ENCODE results near the gene FGGY.
"Not testable (repeated sequence)": the region's sequence is repeated elsewhere in the genome, so short reads cannot be mapped to it uniquely, and the experiment has no call there.

FGGY gene

DNA sequence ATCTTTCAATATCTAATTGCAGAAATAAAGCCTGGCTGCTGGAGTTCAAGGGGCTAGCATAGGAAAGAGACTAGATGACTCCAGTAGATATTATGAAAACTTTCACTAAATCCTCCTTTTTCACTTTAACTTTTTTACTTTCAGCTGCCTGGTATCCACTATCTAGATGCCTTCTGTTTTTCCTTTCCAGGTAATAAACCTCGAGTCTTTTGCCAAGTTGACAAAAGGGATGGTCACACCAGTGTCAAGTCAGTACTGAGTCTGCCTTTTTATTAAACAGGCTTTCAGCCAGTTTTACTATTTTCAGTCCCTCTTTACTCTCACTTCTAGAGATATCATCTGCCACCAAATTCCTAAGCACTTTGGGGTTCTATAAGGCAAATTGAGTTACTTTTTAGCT lies 195.6 kb downstream of the FGGY start:
- DNase-seq, result no peak

- DNase-seq, result no peak
These were observed 197.4 kb downstream of the FGGY start for GRCh38 chr1:59494145-59494833.

DNA sequence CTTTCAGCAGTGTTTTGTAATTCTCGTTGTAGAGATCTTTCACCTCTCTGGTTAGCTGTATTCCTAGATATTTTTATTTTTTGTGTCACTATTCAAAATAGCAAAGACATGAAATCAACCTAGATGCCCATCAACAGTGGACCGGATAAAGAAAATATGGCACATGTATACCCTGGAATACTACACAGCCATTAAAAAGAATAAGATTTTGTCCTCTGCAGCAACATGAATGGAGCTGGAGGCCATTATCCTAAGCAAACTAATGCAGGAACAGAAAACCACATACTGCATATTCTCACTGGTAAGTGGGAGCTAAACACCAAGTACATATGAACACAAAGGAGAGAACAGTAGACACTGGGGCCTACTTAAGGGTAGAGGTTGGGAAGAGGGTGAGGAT lies 199.3 kb downstream of the FGGY start:
- not testable (repeated sequence) for DNase-seq

DNA sequence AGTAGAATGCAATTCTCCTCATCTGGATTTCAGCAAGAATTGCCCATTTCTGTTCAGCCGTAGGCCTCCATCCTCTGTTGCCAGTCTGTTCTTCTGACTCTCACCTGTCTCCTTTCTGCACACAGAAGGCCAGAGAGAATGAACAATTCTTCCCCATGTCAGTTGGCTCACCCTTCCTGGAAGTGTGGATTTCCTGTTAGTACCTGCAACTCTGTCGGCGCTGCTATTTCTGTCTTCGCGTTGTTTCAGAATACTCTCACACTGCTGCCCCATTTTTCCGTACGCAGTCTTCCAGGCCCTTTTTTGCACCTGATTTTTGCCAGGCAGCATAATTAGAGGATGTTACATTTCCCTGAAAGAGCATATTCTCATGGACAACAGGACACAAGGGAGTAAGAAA lies 200.7 kb downstream of the FGGY start:
- DNase-seq, result no peak

GRCh38 chr1:59498640-59499039 lies 201.7 kb downstream of the FGGY start:
- DNase-seq, result no peak

DNA sequence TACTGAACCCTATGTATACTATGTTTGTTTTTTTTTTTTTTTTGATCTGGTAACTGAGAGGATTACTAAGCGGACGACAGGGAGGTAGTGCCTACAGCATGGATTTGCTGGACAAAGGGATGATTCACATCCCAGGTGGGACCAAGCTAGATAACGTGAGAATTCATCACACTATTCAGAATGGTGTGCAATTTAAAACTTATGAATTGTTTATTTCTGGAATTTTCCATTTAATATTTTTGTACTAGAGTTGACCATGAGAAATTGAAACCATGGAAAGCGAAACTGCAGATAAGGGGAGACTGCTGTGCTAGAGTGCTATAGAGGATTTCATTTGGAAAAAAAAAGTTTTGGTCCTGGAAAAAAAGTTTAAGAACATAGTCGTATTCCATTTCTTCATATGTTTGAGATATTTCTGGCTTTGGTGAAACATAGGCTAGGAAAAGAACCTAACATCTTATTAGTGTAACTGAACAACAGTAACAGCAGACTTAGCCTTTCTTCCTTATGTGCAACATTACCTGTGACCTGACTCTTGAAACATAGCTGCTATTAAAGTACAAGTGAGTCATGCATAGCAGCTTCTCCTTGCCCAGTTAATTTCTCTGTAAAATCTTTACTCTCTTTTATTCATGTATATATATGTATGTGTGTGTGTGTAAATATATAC lies 202.5 kb downstream of the FGGY start:
- no peak for DNase-seq

- no peak for DNase-seq
These were observed 203.2 kb downstream of the FGGY start for GRCh38 chr1:59499943-59500569.

DNA sequence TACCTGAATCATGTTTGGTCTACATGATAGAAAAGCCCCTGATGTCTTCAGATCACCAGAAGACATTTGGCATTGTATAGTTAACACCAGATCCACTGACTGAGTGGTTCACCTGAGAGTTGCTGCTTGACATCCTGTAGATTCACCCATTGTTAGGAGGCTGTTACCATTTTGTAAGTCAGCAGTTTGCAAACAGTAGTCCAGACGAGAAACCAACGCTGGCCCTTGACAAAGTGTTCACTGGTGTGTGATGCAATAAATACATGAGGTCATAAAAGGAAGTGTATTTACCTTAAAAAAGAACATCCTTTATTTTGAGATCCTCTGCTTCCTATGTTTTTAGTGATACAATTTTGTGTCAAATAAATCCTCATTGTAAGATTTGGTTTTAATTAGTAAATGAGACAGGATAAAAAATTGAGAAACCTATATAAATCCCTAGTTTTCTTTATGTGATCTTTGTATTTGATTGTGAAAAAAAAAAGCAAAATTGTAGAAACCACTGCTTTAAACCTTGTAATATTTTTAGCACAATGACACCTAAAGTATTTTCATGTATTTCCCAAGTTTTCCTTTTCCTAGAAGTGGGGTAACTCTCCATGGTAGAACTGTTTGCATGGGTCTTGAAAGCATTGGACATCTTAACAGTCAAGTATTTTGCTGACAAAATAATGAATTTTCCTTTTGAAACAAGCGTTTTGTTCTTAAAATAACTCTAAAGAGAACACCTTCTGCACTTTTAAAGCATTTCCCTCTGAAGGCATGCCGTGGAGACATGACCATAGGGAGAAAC lies 204.3 kb downstream of the FGGY start:
- no peak for DNase-seq

DNA sequence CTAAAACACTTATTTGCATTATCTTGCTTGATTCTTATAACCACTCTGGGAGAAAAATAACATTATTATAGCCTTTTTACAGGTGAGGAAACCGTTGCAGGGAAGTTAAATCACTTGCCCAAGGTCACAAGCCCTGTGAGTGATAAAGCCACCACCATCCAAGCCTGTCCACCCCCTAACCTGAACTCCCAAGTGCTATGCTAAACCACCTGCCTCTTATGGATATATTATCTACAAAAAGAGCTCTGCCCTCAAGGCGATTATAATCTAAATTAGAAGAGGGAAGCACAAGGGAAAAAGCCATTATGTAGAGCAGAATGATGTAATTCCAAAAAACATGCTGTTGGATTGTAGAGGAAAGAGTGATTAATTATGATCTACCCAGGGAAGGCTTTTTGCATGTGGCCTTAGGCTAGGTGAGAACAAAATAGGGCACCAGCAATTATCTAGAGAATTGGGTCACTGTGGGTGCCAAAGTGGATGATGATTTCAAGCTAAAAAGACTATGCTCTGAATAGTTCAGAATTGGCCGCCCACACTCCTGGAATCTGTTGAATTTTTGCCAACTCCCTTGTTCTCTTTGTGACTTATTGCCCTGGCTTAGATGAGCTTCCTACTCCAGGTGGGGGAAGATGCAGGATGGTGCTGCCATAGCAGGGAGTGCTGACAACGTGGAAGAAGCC lies 205.3 kb downstream of the FGGY start:
- no peak for DNase-seq

DNA sequence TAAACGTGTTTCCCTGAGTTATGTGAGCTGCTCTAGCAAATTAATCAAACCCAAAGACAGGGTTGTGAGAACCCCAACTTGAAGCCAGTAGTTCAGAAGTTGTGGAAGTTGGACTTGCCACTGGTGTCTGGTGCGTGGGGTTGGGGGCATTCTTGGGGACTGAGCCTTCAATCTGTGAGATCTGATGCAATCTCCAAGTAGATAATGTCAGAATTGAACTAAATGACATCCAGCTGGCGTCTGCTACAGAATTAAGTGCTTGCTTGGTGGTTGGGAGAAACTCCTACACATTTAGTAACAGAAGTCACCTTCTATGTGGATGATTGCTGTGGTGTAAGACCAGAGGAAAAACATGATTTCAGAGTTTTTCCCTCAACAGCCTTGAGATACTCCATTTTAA lies 207.4 kb downstream of the FGGY start:
- DNase-seq, result no peak

GRCh38 chr1:59505596-59506028 lies 208.7 kb downstream of the FGGY start:
- DNase-seq, result no peak

DNA sequence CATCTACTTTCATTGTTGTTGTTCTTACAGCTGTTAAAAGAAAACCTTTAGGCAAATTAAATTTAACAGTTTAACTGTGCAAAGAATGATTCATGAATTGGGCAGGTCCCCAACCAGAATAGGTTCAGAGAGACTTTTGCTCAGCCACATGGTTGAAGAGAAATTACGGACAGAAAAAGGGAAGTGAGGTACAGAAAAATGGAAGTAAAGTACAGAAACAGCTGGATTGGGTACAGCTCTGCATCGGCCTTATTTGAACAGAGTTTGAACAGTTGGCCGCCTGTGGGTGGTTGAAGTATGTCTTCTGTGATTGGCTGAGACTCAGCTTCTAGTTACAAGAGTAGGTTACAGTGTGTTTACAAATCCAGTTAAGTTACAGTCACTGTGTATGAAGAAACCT lies 210.1 kb downstream of the FGGY start:
- DNase-seq, result no peak

GRCh38 chr1:59509341-59509875 lies 212.5 kb downstream of the FGGY start:
- DNase-seq, result no peak

GRCh38 chr1:59510249-59510648 lies 213.4 kb downstream of the FGGY start:
- no peak for DNase-seq

- DNase-seq, result no peak
These were observed 214.9 kb downstream of the FGGY start for GRCh38 chr1:59511476-59512465.

DNA sequence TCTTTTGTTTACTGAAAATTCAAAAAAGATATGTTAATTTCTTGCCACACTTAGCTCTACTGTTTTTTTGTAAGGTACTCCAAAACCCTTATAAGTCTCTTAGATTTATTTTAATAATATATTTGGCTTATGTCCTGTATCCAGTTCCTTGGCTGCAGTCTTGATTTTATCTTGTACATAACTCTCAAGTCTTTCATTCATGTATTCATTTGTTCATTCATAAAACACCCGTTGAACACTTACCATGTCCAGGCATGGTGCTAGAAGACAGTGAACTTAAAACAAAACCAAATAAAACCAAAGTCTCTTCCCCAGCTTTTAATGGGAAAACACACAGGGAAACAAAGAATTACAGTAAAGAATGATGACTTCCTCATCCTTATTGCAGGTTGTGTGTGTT lies 215.8 kb downstream of the FGGY start:
- DNase-seq, result no peak

- DNase-seq, result no peak
These were observed 217.4 kb downstream of the FGGY start for GRCh38 chr1:59514061-59514909.

DNA sequence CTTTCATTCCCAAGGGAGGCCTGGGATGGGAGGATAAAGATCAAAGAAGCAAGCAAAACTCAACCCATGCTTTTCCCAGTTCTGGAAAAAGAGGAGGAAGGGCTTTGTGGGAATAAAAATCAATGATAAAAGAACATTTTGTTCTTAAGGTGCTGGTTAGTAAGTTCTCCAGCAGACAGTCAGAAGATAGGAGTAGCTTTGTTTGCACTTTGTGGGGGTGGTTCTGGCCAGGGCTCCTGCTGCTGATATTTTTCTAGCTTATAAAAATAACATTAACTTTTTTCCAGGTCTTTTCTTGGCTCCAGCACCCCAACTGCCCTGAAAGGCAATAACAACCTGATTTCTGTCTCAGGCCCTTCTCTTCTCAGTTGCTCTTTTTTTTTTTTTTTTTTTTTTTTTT lies 220.0 kb downstream of the FGGY start:
- no peak for DNase-seq

DNA sequence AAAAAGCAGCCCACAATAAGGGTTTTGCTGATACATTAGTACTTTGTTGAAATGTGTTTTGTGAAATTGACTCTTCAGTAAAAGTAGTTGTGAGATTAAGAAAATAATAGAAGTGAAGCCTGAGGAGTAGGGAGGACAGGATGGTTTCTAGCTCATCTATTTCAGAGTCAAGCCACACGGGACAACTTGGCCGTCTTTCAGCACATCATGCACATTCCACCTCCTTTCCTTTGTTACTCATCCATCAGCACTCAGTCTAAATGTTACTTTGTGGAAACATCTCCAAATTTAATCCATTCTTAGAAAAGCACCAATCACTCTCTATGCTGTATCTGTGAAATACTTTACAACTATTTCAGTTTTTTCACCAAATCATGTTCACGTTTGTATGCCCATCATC lies 223.3 kb downstream of the FGGY start:
- DNase-seq, result no peak

DNA sequence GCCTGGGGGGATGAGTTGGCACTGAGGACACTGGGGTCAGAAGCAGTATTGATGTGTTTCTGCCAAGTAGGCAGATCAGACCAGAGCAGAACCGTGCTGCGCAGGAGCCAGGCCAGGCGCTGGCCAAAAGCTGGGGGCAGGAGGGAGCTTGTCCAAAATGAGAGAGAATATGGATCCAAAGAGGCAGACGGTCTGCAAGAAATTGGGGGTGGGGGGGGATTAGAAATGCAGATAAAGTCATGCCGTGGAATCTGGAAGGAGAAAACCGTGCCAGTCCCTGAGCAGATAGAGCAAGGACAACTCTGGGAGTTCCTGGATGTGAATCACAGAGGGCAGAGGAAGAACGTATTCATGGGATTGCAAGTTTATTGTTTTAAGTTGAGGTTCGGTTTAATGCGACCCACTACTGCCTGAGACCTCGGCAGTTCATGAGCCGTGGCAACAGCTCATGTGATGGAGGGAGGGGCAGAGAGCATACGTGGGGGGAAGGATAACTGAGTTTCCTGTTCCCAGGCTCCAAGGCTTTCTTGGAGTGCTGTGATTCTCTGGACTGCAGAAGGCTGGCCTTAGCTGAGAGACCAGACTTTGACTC lies 224.0 kb downstream of the FGGY start:
- no peak for DNase-seq

Data from hippocampal formation (tissue), 2 donors.